CD14-positive monocyte (primary cell): ENCODE data around the gene XKR7. TPM values are rescaled to one million over a fixed set of nuclear protein-coding genes. Genes with fewer than 3 reads are reported as not detected.

Experiments used
- DNase-seq, 3 donors: peaks; one replicate each; pipeline ENCODE4 v3.0.0-alpha.2; 2011 to 2022
- H2AFZ ChIP-seq: 2 replicates; pipeline ENCODE4 v1.6.0; 2012; ENCODE audit warnings: mild to moderate bottlenecking, low read depth, low read length, inconsistent platforms; ENCODE audit not compliant: insufficient read depth, poor library complexity, severe bottlenecking
- H3K27ac ChIP-seq, 2 donors: 1 replicate in 1 of 2; 2 replicates in 1 of 2; pipeline ENCODE4 v1.5.1; 2012 to 2013; ENCODE audit warnings: low read length in 2 of 2, control low read depth in 1 of 2, inconsistent platforms in 1 of 2, low read depth in 1 of 2, mild to moderate bottlenecking in 1 of 2
- H3K27me3 ChIP-seq, 2 donors: one replicate each; pipeline versions ENCODE4 v1.6.0 to v1.6.1; 2011 to 2013; ENCODE audit warnings: low read length in 2 of 2; ENCODE audit not compliant: control insufficient read depth in 2 of 2, insufficient read depth in 2 of 2
- H3K36me3 ChIP-seq, 2 donors: replicated peaks in 1 of 2; 1 replicate in 1 of 2; 2 replicates in 1 of 2; pipeline versions ENCODE4 v1.5.1 to v1.6.1; 2012 to 2013; ENCODE audit warnings: low read length in 2 of 2, control low read depth in 1 of 2, inconsistent platforms in 1 of 2, mild to moderate bottlenecking in 1 of 2; ENCODE audit not compliant: insufficient read depth in 2 of 2, control insufficient read depth in 1 of 2
- H3K4me1 ChIP-seq, 2 donors: 1 replicate in 1 of 2; 2 replicates in 1 of 2; pipeline versions ENCODE4 v1.5.1 to v1.6.1; 2012 to 2013; ENCODE audit warnings: low read length in 2 of 2, control low read depth in 1 of 2, inconsistent platforms in 1 of 2, mild to moderate bottlenecking in 1 of 2, moderate library complexity in 1 of 2; ENCODE audit not compliant: insufficient read depth in 2 of 2, control insufficient read depth in 1 of 2
- H3K4me2 ChIP-seq: replicated peaks from 2 replicates; pipeline ENCODE3; 2012; ENCODE audit warnings: low read length, moderate library complexity, mild to moderate bottlenecking; ENCODE audit not compliant: poor library complexity, severe bottlenecking; ENCODE audit errors: extremely low read depth
- H3K4me3 ChIP-seq, 3 experiments: fragments of 200-600 bp in 1 of 3; sonication (generic) in 1 of 3; replicated peaks in 1 of 3; 1 replicate in 2 of 3; 2 replicates in 1 of 3; pipeline ENCODE4 v1.5.1; 2011 to 2013; ENCODE audit warnings: low read length in 3 of 3, mild to moderate bottlenecking in 3 of 3, control low read depth in 2 of 3, low read depth in 2 of 3, inconsistent platforms in 1 of 3, moderate library complexity in 1 of 3
- H3K79me2 ChIP-seq: 2 replicates; pipeline ENCODE4 v1.6.0; 2012; ENCODE audit warnings: mild to moderate bottlenecking, control low read depth, inconsistent platforms, low read length, moderate library complexity; ENCODE audit not compliant: insufficient read depth
- H3K9ac ChIP-seq: 2 replicates; pipeline ENCODE4 v1.6.0; 2017; ENCODE audit warnings: low read length, mild to moderate bottlenecking; ENCODE audit not compliant: insufficient read depth, poor library complexity, severe bottlenecking
- H3K9me3 ChIP-seq, 2 donors: replicated peaks in 1 of 2; 1 replicate in 1 of 2; 2 replicates in 1 of 2; pipeline versions ENCODE4 v1.5.1 to v1.6.1; 2012 to 2013; ENCODE audit warnings: low read length in 2 of 2, control low read depth in 1 of 2; ENCODE audit not compliant: control insufficient read depth in 1 of 2, insufficient read depth in 1 of 2
- H4K20me1 ChIP-seq: 2 replicates; pipeline ENCODE4 v1.6.0; 2012; ENCODE audit warnings: mild to moderate bottlenecking, low read length, control low read depth, moderate library complexity; ENCODE audit not compliant: insufficient read depth
- H3K27ac Mint-ChIP-seq, 7 donors: one replicate each; pipeline ENCODE4 v1.8.0; 2020; ENCODE audit warnings: mild to moderate bottlenecking in 7 of 7, mixed read lengths in 7 of 7, moderate library complexity in 6 of 7, inconsistent platforms in 2 of 7
- H3K27me3 Mint-ChIP-seq, 3 donors: one replicate each; pipeline ENCODE4 v1.8.0; 2021 to 2022; ENCODE audit warnings: low read depth in 3 of 3, mild to moderate bottlenecking in 3 of 3, mixed read lengths in 3 of 3, moderate library complexity in 3 of 3, inconsistent platforms in 1 of 3
- H3K36me3 Mint-ChIP-seq, 2 donors: one replicate each; pipeline ENCODE4 v1.8.0; 2020; ENCODE audit warnings: mixed read lengths in 2 of 2, inconsistent platforms in 1 of 2, mild to moderate bottlenecking in 1 of 2
- H3K4me1 Mint-ChIP-seq: one replicate; pipeline ENCODE4 v1.8.0; 2020; ENCODE audit warnings: mild to moderate bottlenecking, mixed read lengths
- H3K4me3 Mint-ChIP-seq, 2 donors: one replicate each; pipeline ENCODE4 v1.8.0; 2020; ENCODE audit warnings: mild to moderate bottlenecking in 2 of 2, mixed read lengths in 2 of 2, moderate library complexity in 1 of 2
- H3K9me3 Mint-ChIP-seq, 7 donors: one replicate each; pipeline ENCODE4 v1.8.0; 2020 to 2022; ENCODE audit warnings: mixed read lengths in 7 of 7, mild to moderate bottlenecking in 6 of 7, moderate library complexity in 6 of 7, inconsistent platforms in 2 of 7
- WGBS: methylation state at CpG from one replicate; pipeline ENCODE4 v1.1.5; 2013; ENCODE audit warnings: missing lambda C conversion rate; ENCODE audit not compliant: insufficient coverage; 5-methylcytosine and 5-hydroxymethylcytosine counted together
- intact Hi-C, 2 donors: fragments of 100-400 bp; cut with micrococcal nuclease; formaldehyde crosslinking; loops; one replicate each; pipeline versions ENCODE4 v1.15.0 to v1.15.1; 2023
- polyA plus RNA-seq, 3 donors: library from polyadenylated mRNA; depleted of rRNA in 1 of 3; unstranded in 2 of 3; stranded (reverse) in 1 of 3; fragments of 300-500 nt in 2 of 3; fragments of >200 nt in 1 of 3; fragmentation: Illumina TruSeq in 2 of 3; gene quantifications; 1 replicate in 2 of 3; 2 replicates in 1 of 3; pipeline ENCODE4 v1.2.3, GENCODE V29; 2012 to 2021
- TF ChIP-seq, protein P1 (sequence below): fragments of 200-600 bp; IDR thresholded peaks from one replicate; pipeline ENCODE4 v1.8.0; 2022; ENCODE audit warnings: antibody characterized with exemption, mild to moderate bottlenecking

XKR7 gene
- polyA plus RNA-seq, 3 donors: 0.02 to 0.43 TPM; not detected in 1

DNA sequence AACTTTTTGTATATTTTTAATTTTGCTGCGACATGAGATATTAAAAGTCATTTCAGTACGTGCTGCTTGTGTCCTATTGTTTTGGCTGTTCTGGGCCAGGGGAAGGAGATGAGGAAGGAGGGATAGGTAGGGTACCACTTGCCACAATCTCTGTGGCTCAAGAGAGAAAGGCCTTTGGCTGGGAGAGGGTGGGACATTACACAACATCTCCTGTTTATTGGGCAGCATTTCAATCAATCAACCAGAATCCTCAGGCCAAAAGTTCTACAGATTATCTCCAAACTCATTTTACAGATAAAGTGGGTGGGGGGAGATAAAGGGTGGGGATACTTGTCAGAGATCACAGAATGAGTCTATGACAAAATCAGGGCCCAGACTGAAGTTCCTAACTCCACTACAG is 35.4 kb downstream of the XKR7 start:
- no peak for DNase-seq
- no peak overlapping the region for H3K9ac ChIP-seq
- no peak overlapping the region for H3K4me3 Mint-ChIP-seq
- peaks cover 8% of the 10 kb centered on the region for H3K4me1 Mint-ChIP-seq
- no peak overlapping the region for H3K27ac ChIP-seq
- intact Hi-C loops: no loop called here
- no peak overlapping the region for H3K4me2 ChIP-seq
- no peaks in the 10 kb centered on the region for H3K27me3 ChIP-seq
- peaks cover 6 to 7% of the 10 kb centered on the region in 2 donors for H3K4me1 ChIP-seq
- H3K36me3 ChIP-seq: no peaks in the 10 kb centered on the region
- 100% methylated on average over 1 of the region's 2 CpGs for WGBS
- no peaks in the 10 kb centered on the region for H3K79me2 ChIP-seq
- peaks cover 5 to 8% (median 6%) of the 10 kb centered on the region in 3 donors for H3K27me3 Mint-ChIP-seq
- no peaks in the 10 kb centered on the region for H3K9me3 ChIP-seq
- no peaks in the 10 kb centered on the region for H4K20me1 ChIP-seq
- no peaks in the 10 kb centered on the region for H3K9me3 Mint-ChIP-seq
- H3K4me3 ChIP-seq: no peak overlapping the region
- no peak overlapping the region for H2AFZ ChIP-seq
- H3K36me3 Mint-ChIP-seq: no peaks in the 10 kb centered on the region
- TF ChIP-seq, protein P1, sequence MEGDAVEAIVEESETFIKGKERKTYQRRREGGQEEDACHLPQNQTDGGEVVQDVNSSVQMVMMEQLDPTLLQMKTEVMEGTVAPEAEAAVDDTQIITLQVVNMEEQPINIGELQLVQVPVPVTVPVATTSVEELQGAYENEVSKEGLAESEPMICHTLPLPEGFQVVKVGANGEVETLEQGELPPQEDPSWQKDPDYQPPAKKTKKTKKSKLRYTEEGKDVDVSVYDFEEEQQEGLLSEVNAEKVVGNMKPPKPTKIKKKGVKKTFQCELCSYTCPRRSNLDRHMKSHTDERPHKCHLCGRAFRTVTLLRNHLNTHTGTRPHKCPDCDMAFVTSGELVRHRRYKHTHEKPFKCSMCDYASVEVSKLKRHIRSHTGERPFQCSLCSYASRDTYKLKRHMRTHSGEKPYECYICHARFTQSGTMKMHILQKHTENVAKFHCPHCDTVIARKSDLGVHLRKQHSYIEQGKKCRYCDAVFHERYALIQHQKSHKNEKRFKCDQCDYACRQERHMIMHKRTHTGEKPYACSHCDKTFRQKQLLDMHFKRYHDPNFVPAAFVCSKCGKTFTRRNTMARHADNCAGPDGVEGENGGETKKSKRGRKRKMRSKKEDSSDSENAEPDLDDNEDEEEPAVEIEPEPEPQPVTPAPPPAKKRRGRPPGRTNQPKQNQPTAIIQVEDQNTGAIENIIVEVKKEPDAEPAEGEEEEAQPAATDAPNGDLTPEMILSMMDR: no peak
- H3K27ac Mint-ChIP-seq: no peak overlapping the region

DNA sequence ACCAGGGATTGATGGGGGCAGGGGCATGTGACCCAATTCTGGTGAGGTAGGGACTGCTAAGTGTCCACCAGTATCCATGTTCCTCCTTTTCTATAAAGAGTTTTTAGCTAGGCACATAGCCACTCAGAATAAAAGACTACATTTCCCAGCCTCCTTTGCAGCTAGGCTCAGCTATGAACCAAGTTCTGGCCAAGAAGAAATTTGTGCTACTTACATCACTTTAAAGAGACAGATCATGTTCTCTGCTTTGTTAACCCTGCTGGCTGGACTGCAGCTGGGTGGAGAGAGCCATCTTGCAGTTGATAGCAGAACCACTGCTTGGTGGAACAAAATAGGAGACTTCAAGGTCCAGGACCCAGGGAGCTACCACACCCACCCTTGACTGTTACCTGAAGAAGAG is 37.0 kb downstream of the XKR7 start:
- Mint-ChIP-seq H3K4me3 (no peak overlapping the region), H3K4me1 (peaks cover 9% of the 10 kb centered on the region), H3K27me3 (peaks cover 1 to 8% (median 6%) of the 10 kb centered on the region in 3 donors), H3K36me3 (no peaks in the 10 kb centered on the region), H3K9me3 (no peaks in the 10 kb centered on the region), H3K27ac (no peak overlapping the region)
- Histone ChIP-seq H3K4me1 (peaks cover 6 to 8% of the 10 kb centered on the region in 2 donors), H3K4me2 (no peak overlapping the region), H3K4me3 (no peak overlapping the region), H3K27me3 (no peaks in the 10 kb centered on the region), H3K36me3 (no peaks in the 10 kb centered on the region), H3K9me3 (no peaks in the 10 kb centered on the region), H3K9ac (no peak overlapping the region), H2AFZ (no peak overlapping the region), H3K79me2 (no peaks in the 10 kb centered on the region), H4K20me1 (no peaks in the 10 kb centered on the region), H3K27ac (no peak overlapping the region)
- TF ChIP-seq, protein P1: no peak
- DNase-seq: no peak
- intact Hi-C loops: no loop called here
